CD4-positive, alpha-beta T cell treated with Interleukin-1 beta for 1 hour (primary cell): ENCODE data around the gene ASNS.
A peak's percentile ranks its signal among the peaks of the same experiment; 100 is the strongest.

Experiments used
- DNase-seq, 2 donors: peaks; one replicate each; pipeline ENCODE4 v3.0.0-alpha.2; 2020 to 2022

ASNS gene

DNA sequence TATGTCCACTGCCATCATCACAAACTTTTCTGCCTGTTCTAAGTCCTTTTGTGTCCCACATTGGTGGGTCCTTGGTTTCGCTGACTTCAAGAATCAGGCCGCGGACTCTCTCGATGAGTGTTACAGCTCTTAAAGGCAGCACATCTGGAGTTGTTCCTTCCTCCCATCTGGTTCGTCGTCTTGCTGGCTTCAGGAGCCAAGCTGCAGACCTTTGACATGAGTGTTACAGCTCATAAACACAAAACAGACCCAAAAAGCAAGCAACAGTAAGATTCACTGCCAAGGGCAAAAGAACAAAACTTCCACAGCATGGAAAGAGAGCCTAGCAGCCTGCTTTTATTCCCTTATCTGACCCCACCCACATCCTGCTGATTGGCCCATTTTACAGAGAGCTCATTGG is 30.2 kb downstream of the ASNS start:
- no peak for DNase-seq

DNA sequence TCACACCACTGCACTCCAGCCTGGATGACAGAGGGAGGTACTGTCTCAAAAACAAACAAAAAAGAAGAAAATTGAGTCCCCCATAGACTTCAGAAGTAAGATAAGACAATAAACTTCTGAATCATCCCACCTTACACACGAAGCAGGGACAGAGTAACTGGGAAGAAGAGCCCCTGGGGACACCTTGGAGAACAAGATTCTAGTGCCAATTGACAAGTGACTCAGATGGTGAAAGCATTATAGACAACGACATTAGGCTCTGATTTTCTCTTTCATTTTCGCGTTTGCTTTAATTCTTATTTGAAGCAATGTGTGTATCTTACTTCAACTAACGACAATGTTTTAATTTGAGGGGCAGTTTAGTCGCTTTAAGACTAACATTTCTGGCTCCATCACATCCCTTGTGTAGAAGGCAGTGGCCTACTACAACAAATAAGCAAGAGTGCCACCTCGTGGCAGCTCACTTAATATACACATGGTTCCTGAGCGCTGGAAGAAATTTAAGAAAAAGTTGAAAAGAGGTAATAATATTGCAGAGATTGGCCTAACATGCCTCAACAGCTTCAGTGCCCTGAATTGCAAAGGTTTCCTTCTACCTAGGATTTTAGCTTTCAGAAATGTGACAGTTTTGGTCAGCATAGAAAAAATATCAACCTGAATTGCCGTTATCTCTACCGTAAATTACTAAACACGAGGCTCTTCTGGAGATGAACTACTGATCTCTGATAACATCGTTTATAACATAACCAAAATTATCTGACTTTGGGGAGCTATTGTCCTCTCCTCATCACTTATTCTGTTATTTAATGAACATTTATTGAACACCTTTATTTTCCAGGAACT is 36.7 kb downstream of the ASNS start:
- peak; percentile 39 to 48 for DNase-seq

DNA sequence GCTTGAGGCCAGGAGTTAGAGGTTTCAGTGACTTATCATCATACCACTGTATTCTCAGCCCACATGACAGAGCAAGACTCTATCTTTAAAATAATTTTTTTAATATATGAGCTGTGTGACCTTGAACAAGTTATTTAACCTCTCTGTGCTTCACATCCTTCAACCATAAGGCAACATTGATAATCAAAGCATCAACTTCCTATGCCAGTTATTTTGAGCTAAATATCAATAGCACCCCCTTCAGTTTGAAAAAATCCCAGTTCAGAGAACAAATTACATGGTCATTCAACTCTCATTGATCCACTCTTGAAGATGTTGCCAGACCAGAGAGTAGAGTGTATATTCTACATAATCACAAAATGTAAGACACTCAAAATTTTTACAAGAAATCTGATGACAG is 53.0 kb downstream of the ASNS start:
- DNase-seq, result no peak

DNA sequence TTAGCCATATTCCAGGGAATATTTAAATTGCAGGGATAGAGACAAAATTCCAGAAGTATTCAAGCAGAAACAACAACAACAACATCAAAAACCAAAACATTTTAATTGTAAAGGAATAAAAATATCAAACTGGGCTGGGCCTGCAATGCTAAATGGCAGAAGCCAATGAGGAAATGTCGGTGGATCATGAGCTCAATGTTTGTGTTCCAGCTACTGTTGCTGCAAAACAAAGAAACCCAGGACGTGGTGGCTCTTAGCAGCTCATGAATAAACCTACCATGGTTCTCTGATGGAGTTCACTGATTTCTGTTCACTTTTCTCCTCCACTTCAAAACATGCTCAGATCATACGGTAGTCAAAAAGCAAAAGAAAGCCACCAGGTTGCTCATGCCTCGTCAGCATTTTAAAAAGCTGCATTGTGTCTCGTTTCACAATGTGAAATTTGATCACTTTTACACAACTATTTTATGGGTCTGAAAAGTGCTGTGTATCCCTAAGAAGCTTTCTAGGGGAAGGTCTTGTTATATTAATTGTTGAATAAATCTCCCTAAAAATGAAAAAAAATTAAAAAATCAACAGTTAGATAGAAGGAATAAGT is 54.0 kb downstream of the ASNS start:
- DNase-seq, result no peak
